Progenitor cell of endocrine pancreas (in vitro differentiated cells): ENCODE data around the gene ARSG. TPM values are rescaled to one million over a fixed set of nuclear protein-coding genes. Genes with fewer than 3 reads are reported as not detected.

ENCODE experiments used
- DNase-seq: peaks from one replicate; pipeline ENCODE4 v3.0.0; 2021; ENCODE audit warnings: low spot score; ENCODE audit not compliant: unreplicated experiment
- H3K27ac Mint-ChIP-seq: 2 replicates; pipeline ENCODE4 v1.8.0; 2021; ENCODE audit warnings: mild to moderate bottlenecking, moderate library complexity, mixed read lengths
- H3K27me3 Mint-ChIP-seq: 2 replicates; pipeline ENCODE4 v1.8.0; 2021; ENCODE audit warnings: mixed read lengths
- H3K36me3 Mint-ChIP-seq: 2 replicates; pipeline ENCODE4 v1.8.0; 2022; ENCODE audit warnings: mixed read lengths; ENCODE audit not compliant: insufficient read depth
- H3K4me1 Mint-ChIP-seq: 2 replicates; pipeline ENCODE4 v1.8.0; 2021; ENCODE audit warnings: low read depth, mixed read lengths
- H3K4me3 Mint-ChIP-seq: 2 replicates; pipeline ENCODE4 v1.8.0; 2021; ENCODE audit warnings: low read depth, mild to moderate bottlenecking, moderate library complexity, mixed read lengths
- H3K9me3 Mint-ChIP-seq: 2 replicates; pipeline ENCODE4 v1.8.0; 2021; ENCODE audit warnings: low read depth, mixed read lengths
- CTCF ChIP-seq: fragments of 200-600 bp; sonication (generic); IDR thresholded peaks from one replicate; pipeline ENCODE4 v1.5.0; 2021; ENCODE audit warnings: antibody characterized with exemption, mild to moderate bottlenecking; ENCODE audit not compliant: unreplicated experiment
- total RNA-seq: library from RNA; stranded (reverse); gene quantifications from 2 replicates; pipeline ENCODE4 v1.2.1, GENCODE V29; 2021

Gene ARSG
- total RNA-seq, 1 donor from 2014 or later = 2.6 TPM

GRCh38 chr17:68341482-68341881 lies 50.2 kb downstream of the ARSG start:
- H3K4me3 Mint-ChIP-seq = no peak overlapping the region
- no peaks in the 10 kb centered on the region for H3K4me1 Mint-ChIP-seq
- H3K27me3 Mint-ChIP-seq = peaks cover 4% of the 10 kb centered on the region
- TF ChIP-seq CTCF = no peak
- no peaks in the 10 kb centered on the region for H3K36me3 Mint-ChIP-seq
- no peaks in the 10 kb centered on the region for H3K9me3 Mint-ChIP-seq
- no peak for DNase-seq
- H3K27ac Mint-ChIP-seq = no peak overlapping the region

GRCh38 chr17:68343976-68344375 lies 52.7 kb downstream of the ARSG start:
- Mint-ChIP-seq H3K27me3 (peaks cover 4% of the 10 kb centered on the region), H3K27ac (no peak overlapping the region), H3K9me3 (no peaks in the 10 kb centered on the region), H3K36me3 (no peaks in the 10 kb centered on the region), H3K4me1 (no peaks in the 10 kb centered on the region), H3K4me3 (no peak overlapping the region)
- DNase-seq = no peak
- TF ChIP-seq CTCF = no peak

- TF ChIP-seq CTCF = no peak
- no peak overlapping the region for H3K4me3 Mint-ChIP-seq
- no peak for DNase-seq
- peak overlapping the region; percentile 19 for H3K27ac Mint-ChIP-seq
- no peaks in the 10 kb centered on the region for H3K4me1 Mint-ChIP-seq
- no peaks in the 10 kb centered on the region for H3K36me3 Mint-ChIP-seq
- peaks cover 4% of the 10 kb centered on the region for H3K27me3 Mint-ChIP-seq
- H3K9me3 Mint-ChIP-seq = no peaks in the 10 kb centered on the region
These were observed 53.4 kb downstream of the ARSG start for GRCh38 chr17:68344701-68345136.

GRCh38 chr17:68346448-68346847 lies 55.2 kb downstream of the ARSG start:
- no peaks in the 10 kb centered on the region for H3K4me1 Mint-ChIP-seq
- no peaks in the 10 kb centered on the region for H3K36me3 Mint-ChIP-seq
- H3K27ac Mint-ChIP-seq = no peak overlapping the region
- H3K27me3 Mint-ChIP-seq = peaks cover 4% of the 10 kb centered on the region
- DNase-seq = no peak
- TF ChIP-seq CTCF = no peak
- H3K4me3 Mint-ChIP-seq = no peak overlapping the region
- no peaks in the 10 kb centered on the region for H3K9me3 Mint-ChIP-seq

- Mint-ChIP-seq H3K27me3 (peaks cover 4% of the 10 kb centered on the region), H3K4me1 (no peaks in the 10 kb centered on the region), H3K27ac (no peak overlapping the region), H3K9me3 (no peaks in the 10 kb centered on the region), H3K36me3 (no peaks in the 10 kb centered on the region), H3K4me3 (no peak overlapping the region)
- no peak for DNase-seq
- no peak for TF ChIP-seq CTCF
These were observed 56.1 kb downstream of the ARSG start for GRCh38 chr17:68347380-68347779.
